ENCODE data around the gene PLCB1.

The PLCB1 gene

DNA sequence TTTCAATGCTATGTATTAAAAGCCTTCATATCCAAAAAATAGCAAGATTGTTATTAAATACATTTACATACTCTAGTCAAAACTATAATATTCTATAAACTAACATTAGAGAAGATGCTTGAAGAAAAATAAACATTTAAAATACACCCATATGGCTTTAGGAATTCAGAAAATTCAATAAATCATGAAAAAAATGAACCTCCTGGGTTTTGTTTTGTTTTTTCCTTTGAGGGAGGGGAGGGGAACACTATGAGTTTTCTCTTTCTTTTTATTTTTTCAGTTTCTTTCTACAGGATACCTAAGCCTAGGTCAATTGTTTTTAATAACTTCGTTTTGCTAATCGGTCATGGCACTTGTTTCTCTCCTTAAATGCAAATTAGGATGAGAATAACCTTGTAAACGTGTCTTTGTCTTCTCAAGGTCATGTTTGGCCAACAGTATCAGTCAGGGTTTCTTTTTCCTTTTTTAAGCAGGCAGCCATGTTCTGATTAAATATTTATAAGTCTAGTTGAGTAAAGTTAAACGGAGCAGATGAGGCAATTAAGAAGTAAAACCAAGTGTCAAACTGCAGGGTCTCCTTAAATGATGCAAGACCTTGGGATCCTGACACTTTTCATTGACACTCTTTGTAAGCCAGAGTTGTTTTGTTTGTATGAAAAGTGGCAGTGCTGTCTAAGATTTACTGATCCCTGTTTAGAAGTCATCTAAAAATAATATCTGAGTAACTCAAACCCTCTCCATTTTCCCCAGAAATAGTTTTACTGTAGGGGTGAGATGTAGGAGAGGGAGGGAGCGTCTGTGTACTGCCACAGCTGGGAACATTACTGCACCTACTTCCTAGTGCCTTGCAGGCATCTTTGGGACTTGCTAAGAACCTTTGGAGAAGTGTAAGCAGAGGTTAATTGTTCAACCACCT, 392.3 kb downstream of the PLCB1 start:
- no peak for DNase-seq (ENCODE audit: low read depth)
- no peak overlapping the region for H3K4me3 ChIP-seq (ENCODE audit: control insufficient read depth, low read depth, low read length)
- TF ChIP-seq CTCF (IDR thresholded peaks at IDR 0.05; ENCODE audit: control insufficient read depth, insufficient read depth, low read depth, low read length, missing control alignments), result no peak

DNA sequence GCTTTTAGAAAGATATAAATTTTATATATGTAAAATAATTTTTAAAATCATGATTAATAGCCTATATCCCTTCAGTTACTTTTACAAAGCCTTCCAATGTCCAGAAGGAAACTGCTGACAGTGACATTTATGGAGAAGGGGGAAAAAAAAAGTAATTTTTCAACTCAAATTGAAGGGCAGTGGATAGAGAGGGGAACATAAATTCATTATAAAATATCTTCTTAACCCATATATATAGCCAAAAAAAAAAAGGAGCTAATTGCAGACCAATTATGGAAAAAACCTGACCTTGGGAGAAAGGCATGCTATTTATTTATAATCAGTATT, 392.9 kb downstream of the PLCB1 start:
- DNase-seq (ENCODE audit: low read depth), result no peak
- no peak overlapping the region for H3K4me3 ChIP-seq (ENCODE audit: control insufficient read depth, low read depth, low read length)
- TF ChIP-seq CTCF (IDR thresholded peaks at IDR 0.05; ENCODE audit: control insufficient read depth, insufficient read depth, low read depth, low read length, missing control alignments), result no peak

DNA sequence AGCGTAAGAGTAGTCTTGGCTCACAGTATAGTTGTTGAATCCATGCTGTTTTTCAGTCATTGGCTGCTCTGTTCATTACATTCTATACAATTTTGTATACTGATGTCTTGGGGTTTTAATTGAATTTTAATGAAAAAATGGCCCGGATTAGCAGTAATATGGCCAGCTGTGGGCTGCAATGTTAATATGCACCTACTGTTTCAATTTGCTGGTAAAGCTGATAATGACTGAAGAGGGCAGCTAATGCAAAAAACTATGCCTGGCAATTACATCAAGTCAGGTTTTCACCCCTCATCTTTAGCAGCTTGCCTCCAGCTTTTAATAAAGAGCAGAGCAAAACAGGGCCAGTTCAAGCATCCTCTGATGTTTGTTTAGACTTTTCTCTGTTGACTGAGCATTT, 394.5 kb downstream of the PLCB1 start:
- DNase-seq (ENCODE audit: low read depth), result no peak
- no peak for TF ChIP-seq CTCF (IDR thresholded peaks at IDR 0.05; ENCODE audit: control insufficient read depth, insufficient read depth, low read depth, low read length, missing control alignments)
- no peak overlapping the region for H3K4me3 ChIP-seq (ENCODE audit: control insufficient read depth, low read depth, low read length)

DNA sequence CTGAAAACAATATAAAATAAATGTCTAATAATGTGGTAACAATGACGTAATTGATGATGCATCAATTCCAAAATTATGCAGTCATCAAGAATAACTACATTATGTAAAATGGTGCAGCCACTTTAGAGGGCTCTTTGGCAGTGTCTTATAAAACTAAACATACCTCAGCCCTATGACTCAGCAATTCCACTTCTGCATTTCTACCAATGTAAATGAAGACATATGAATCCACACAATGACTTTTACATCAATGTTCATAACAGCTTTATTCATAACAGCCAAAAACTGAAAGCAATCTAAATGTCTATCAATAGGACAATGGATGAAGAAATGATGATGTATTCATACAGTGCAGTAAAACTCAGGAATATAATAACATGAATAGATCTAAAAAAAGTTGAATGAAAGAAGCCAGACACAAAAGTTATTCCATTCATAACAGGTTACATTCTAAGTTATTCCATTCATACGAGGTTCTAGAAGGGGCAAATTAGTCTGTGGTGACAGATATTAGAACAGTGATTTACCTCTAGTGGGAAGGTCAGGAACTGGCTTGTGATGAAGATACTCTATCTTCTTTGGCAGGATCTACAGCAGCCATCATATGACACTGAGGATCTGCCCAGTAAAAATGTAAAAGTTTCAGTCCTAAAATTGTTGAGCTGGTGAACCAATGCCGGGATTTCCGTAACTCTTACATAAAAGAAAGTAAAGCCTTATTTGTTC, 396.1 kb downstream of the PLCB1 start:
- no peak for TF ChIP-seq CTCF (IDR thresholded peaks at IDR 0.05; ENCODE audit: control insufficient read depth, insufficient read depth, low read depth, low read length, missing control alignments)
- H3K4me3 ChIP-seq (ENCODE audit: control insufficient read depth, low read depth, low read length), result no peak overlapping the region
- no peak for DNase-seq (ENCODE audit: low read depth)

GRCh38 chr20:8530022-8530421, 398.0 kb downstream of the PLCB1 start:
- H3K4me3 ChIP-seq (ENCODE audit: control insufficient read depth, low read depth, low read length), result no peak overlapping the region
- DNase-seq (ENCODE audit: low read depth), result no peak
- TF ChIP-seq CTCF (IDR thresholded peaks at IDR 0.05; ENCODE audit: control insufficient read depth, insufficient read depth, low read depth, low read length, missing control alignments), result no peak

GRCh38 chr20:8532169-8532568, 400.1 kb downstream of the PLCB1 start:
- no peak for DNase-seq (ENCODE audit: low read depth)
- no peak for TF ChIP-seq CTCF (IDR thresholded peaks at IDR 0.05; ENCODE audit: control insufficient read depth, insufficient read depth, low read depth, low read length, missing control alignments)
- no peak overlapping the region for H3K4me3 ChIP-seq (ENCODE audit: control insufficient read depth, low read depth, low read length)

Measured in AG09309 (cell line).